Omental fat pad (tissue), 4 donors: Measurements from ENCODE around the gene SLC25A21. TPM values are rescaled to one million over a fixed set of nuclear protein-coding genes. Genes with fewer than 3 reads are reported as not detected.
"Not testable (repeated sequence)": the region's sequence is repeated elsewhere in the genome, so short reads cannot be mapped to it uniquely, and the experiment has no call there.

Source experiments
- ATAC-seq: fragments of 150-250 bp; one replicate; pipeline ENCODE4 v1.9.1; 2016; ENCODE audit warnings: mild to moderate bottlenecking, moderate library complexity; ENCODE audit not compliant: low FRiP score
- DNase-seq: peaks from one replicate; pipeline ENCODE4 v3.0.0-alpha.2; 2019; ENCODE audit warnings: low spot score
- total RNA-seq, 4 donors: library from RNA; depleted of rRNA; stranded (reverse); fragments of >200 nt; gene quantifications; one replicate each; pipeline ENCODE4 v1.1.0, GENCODE V29; 2016
- TF ChIP-seq, protein P1 (sequence below), 3 donors: fragments of 450-650 bp; IDR thresholded peaks; one replicate each; pipeline ENCODE4 v1.5.1; 2016 to 2017; ENCODE audit warnings: antibody characterized with exemption in 3 of 3, mild to moderate bottlenecking in 3 of 3, moderate library complexity in 2 of 3

The SLC25A21 gene
- total RNA-seq, 4 donors from 2014 or later: 0.38 to 1.4 TPM; not detected in 2

GRCh38 chr14:37088356-37089215 is 83.8 kb downstream of the SLC25A21 start:
- TF ChIP-seq, protein P1, sequence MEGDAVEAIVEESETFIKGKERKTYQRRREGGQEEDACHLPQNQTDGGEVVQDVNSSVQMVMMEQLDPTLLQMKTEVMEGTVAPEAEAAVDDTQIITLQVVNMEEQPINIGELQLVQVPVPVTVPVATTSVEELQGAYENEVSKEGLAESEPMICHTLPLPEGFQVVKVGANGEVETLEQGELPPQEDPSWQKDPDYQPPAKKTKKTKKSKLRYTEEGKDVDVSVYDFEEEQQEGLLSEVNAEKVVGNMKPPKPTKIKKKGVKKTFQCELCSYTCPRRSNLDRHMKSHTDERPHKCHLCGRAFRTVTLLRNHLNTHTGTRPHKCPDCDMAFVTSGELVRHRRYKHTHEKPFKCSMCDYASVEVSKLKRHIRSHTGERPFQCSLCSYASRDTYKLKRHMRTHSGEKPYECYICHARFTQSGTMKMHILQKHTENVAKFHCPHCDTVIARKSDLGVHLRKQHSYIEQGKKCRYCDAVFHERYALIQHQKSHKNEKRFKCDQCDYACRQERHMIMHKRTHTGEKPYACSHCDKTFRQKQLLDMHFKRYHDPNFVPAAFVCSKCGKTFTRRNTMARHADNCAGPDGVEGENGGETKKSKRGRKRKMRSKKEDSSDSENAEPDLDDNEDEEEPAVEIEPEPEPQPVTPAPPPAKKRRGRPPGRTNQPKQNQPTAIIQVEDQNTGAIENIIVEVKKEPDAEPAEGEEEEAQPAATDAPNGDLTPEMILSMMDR (IDR thresholded peaks at IDR 0.05): no peak
- no peak for DNase-seq

DNA sequence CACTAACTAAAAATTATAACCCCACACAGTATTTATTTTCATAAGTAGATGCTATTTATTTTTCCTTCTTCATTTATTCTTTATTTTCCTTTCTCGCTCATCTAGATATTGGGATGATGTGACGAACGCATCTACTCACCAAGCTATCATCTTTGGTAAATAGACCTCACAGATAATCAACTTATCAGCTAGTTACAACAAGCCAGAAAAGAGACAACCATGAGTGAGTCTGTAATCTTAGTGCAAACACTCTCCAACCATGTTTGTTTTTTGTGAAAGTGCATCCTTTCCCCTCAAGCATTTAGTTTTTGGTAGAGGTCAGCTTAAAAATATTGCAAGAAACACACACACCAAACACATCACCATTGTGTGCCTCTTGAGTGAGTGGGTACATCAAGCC is 84.9 kb downstream of the SLC25A21 start:
- DNase-seq (no peak), ATAC-seq (no peak)
- TF ChIP-seq, protein P1 (IDR thresholded peaks at IDR 0.05): no peak

More at GRCh38 chr14:37088356-37089215, 83.8 kb downstream of the SLC25A21 start:
- ATAC-seq: no peak

DNA sequence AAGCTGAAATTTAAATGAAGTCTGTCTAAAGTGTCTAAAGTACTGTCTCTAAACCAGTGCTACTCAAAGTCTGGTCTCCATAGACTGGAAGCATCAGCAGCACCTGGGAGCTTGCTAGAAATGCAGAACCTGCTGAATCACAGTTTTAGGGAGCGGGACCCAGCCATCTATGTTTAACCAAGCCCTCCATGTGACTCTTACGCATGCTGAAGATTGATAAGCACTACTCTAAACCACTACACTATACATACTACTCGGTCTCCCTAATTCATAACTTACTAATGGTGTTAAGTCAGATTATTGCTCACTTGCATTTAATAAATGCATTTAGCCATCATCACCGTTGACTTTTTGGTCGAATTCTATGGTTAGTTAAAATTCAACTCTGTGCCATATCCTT is 88.8 kb downstream of the SLC25A21 start:
- TF ChIP-seq, protein P1 (IDR thresholded peaks at IDR 0.05): no peak
- no peak for DNase-seq
- no peak for ATAC-seq

DNA sequence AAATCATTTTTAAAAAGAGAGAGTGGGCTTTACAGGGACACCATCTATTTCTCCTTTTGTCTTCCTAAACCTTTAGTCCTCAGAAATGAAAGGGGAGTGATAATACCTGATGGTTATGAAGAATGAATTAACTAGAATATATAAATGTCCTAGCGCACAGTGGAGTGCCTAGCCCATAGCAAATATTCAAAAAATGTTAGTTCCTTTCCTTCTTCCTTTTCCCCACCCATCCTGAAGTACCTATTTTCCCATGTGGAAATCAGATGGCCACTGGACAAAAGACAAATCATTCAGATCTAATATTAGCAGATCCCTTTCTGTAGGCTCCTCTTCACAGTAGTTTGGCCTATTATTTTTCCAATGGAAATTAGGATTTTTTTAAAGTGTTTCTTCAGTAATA is 90.0 kb downstream of the SLC25A21 start:
- DNase-seq (no peak), ATAC-seq (no peak)
- TF ChIP-seq, protein P1 (IDR thresholded peaks at IDR 0.05): no peak

DNA sequence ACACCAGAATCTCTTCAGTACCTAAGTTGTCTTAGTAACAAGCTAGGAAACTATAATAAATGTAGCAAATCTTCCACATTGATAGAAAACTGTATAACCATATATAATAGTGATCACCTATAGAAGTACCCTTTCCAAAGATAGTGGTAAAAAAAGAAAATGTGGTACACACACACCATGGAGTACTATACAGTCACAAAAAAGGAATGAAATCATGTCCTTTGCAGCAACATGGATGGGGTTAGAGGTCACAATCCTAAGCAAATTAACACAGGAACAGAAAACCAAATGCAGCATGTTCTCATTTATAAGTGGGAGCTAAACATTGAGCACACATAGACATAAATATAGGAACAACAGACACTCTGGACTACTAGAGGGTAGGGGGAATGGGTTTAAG is 90.5 kb downstream of the SLC25A21 start:
- ATAC-seq: no peak
- TF ChIP-seq, protein P1 (IDR thresholded peaks at IDR 0.05): no peak
- no peak for DNase-seq

DNA sequence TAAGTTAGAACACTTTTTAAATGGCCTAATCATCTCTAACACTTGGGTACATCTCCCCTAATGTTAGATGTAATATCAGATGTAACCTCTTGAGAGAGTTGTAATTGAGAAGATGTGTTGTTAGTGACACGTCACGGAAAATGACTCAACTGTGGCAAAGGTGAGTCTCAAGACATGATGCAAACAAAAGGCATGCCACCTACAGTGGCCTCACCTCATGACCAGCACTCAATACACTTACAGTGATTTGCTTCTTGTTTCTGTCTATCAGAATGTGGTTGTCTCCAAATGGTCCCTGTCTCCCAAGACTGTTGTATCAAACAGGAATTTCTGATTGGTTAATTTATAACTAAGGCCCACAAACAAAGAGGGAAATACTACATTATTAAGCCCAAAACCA is 91.2 kb downstream of the SLC25A21 start:
- TF ChIP-seq, protein P1 (IDR thresholded peaks at IDR 0.05): no peak
- DNase-seq: no peak
- ATAC-seq: no peak

DNA sequence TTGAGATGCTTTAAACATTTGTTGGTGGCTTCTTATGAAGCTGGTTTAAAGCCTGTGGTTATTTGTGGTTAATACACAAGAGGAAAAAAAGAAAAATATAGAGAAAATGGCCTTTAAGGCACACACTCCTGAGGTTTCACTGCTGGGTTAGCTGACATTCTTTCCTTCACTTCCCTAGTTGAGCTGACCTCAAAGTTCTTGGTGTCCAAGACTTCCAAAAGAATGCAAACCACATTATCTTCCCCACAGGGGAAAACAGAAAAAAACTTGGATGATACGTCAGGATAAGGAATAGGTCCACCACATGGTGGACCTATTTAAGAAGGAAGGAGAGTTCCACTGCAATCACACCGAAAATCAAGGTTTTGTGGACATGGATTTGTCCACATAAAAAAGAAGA is 94.3 kb downstream of the SLC25A21 start:
- TF ChIP-seq, protein P1 (IDR thresholded peaks at IDR 0.05): no peak
- ATAC-seq (no peak), DNase-seq (no peak)

GRCh38 chr14:37074320-37074719 is 98.1 kb downstream of the SLC25A21 start:
- DNase-seq, ATAC-seq: not testable (repeated sequence)
